Astrocyte (in vitro differentiated cells and primary cell): ENCODE results near the gene SLC10A3. TPM values are rescaled to one million over a fixed set of nuclear protein-coding genes. Genes with fewer than 3 reads are reported as not detected.

Experiments used
- DNase-seq: peaks from one replicate; pipeline ENCODE4 v3.0.0-alpha.2; 2010; ENCODE audit warnings: low read depth
- FAIRE-seq: peaks from 2 replicates; lab custom pipeline; 2011; peaks lifted over from hg19 to GRCh38; lab: Jason Lieb, UNC
- H2AFZ ChIP-seq: 2 replicates; pipeline ENCODE4 v1.6.0; 2012; ENCODE audit warnings: low read depth, low read length, inconsistent platforms
- H3K27ac ChIP-seq: 2 replicates; pipeline ENCODE4 v1.5.1; 2011; ENCODE audit warnings: low read depth, low read length, inconsistent platforms
- H3K27me3 ChIP-seq: 2 replicates; pipeline ENCODE4 v1.6.0; 2011; ENCODE audit warnings: low read length, inconsistent platforms; ENCODE audit not compliant: insufficient read depth
- H3K36me3 ChIP-seq: 2 replicates; pipeline ENCODE4 v1.5.1; 2011; ENCODE audit warnings: low read length, inconsistent platforms; ENCODE audit not compliant: insufficient read depth
- H3K4me1 ChIP-seq: 2 replicates; pipeline ENCODE4 v1.5.1; 2011; ENCODE audit warnings: low read length, inconsistent platforms; ENCODE audit not compliant: insufficient read depth
- H3K4me2 ChIP-seq: 2 replicates; pipeline ENCODE4 v1.6.0; 2012; ENCODE audit warnings: low read length, inconsistent platforms
- H3K4me3 ChIP-seq: 2 replicates; pipeline ENCODE4 v1.5.1; 2011; ENCODE audit warnings: low read depth, mild to moderate bottlenecking, low read length, inconsistent platforms; ENCODE audit not compliant: insufficient read depth
- H3K79me2 ChIP-seq: 2 replicates; pipeline ENCODE4 v1.6.0; 2012; ENCODE audit warnings: mild to moderate bottlenecking, low read length, inconsistent platforms; ENCODE audit not compliant: insufficient read depth
- H3K9ac ChIP-seq: 2 replicates; pipeline ENCODE4 v1.6.0; 2012; ENCODE audit warnings: mild to moderate bottlenecking, low read length, inconsistent platforms
- H3K9me3 ChIP-seq: 2 replicates; pipeline ENCODE4 v1.5.1; 2012; ENCODE audit warnings: low read depth, mild to moderate bottlenecking, low read length, inconsistent platforms; ENCODE audit not compliant: insufficient read depth
- H4K20me1 ChIP-seq: 2 replicates; pipeline ENCODE4 v1.6.0; 2012; ENCODE audit warnings: low read length, inconsistent platforms; ENCODE audit not compliant: insufficient read depth
- H3K27ac Mint-ChIP-seq: one replicate; pipeline ENCODE4 v1.8.0; 2021; ENCODE audit warnings: mild to moderate bottlenecking, mixed read lengths; ENCODE audit not compliant: unreplicated experiment
- H3K27me3 Mint-ChIP-seq: one replicate; pipeline ENCODE4 v1.8.0; 2021; ENCODE audit warnings: low read depth, mixed read lengths; ENCODE audit not compliant: unreplicated experiment
- H3K36me3 Mint-ChIP-seq: one replicate; pipeline ENCODE4 v1.8.0; 2021; ENCODE audit warnings: low read depth, mixed read lengths; ENCODE audit not compliant: unreplicated experiment
- H3K4me1 Mint-ChIP-seq: one replicate; pipeline ENCODE4 v1.8.0; 2021; ENCODE audit warnings: low read depth, mixed read lengths; ENCODE audit not compliant: unreplicated experiment
- H3K4me3 Mint-ChIP-seq: one replicate; pipeline ENCODE4 v1.8.0; 2021; ENCODE audit warnings: mild to moderate bottlenecking, moderate library complexity, mixed read lengths; ENCODE audit not compliant: unreplicated experiment
- H3K9me3 Mint-ChIP-seq: one replicate; pipeline ENCODE4 v1.8.0; 2021; ENCODE audit warnings: mild to moderate bottlenecking, mixed read lengths; ENCODE audit not compliant: unreplicated experiment
- CTCF ChIP-seq: IDR thresholded peaks from 2 replicates; pipeline ENCODE4 v1.5.1; 2011; ENCODE audit warnings: low read depth, mild to moderate bottlenecking, inconsistent platforms, low read length, moderate library complexity; ENCODE audit not compliant: insufficient read depth
- EZH2 ChIP-seq: IDR thresholded peaks from 2 replicates; pipeline ENCODE4 v1.6.1; 2012; ENCODE audit warnings: mild to moderate bottlenecking, low read length, inconsistent platforms; ENCODE audit not compliant: insufficient read depth
- total RNA-seq: library from RNA; stranded (reverse); gene quantifications from 2 replicates; pipeline ENCODE4 v1.2.1, GENCODE V29; 2021

SLC10A3 gene
- total RNA-seq, 1 donor from 2014 or later: 24.4 TPM

GRCh38 chrX:154517101-154517781 lies 26.8 kb upstream of the SLC10A3 start:
- no peak for FAIRE-seq
- H3K9me3 Mint-ChIP-seq: no peaks in the 10 kb centered on the region
- H3K4me3 Mint-ChIP-seq: no peak overlapping the region
- H3K27ac Mint-ChIP-seq: no peak overlapping the region
- H3K4me1 ChIP-seq: peaks cover 10% of the 10 kb centered on the region
- H3K4me3 ChIP-seq: no peak overlapping the region
- H2AFZ ChIP-seq: no peak overlapping the region
- H3K79me2 ChIP-seq: peaks cover 7% of the 10 kb centered on the region
- H3K4me2 ChIP-seq: peak overlapping the region; percentile 95
- H3K36me3 Mint-ChIP-seq: peaks cover 2% of the 10 kb centered on the region
- DNase-seq: no peak
- no peaks in the 10 kb centered on the region for H3K36me3 ChIP-seq
- no peaks in the 10 kb centered on the region for H3K27me3 ChIP-seq
- no peak for TF ChIP-seq CTCF
- no peak for TF ChIP-seq EZH2
- H3K27me3 Mint-ChIP-seq: no peaks in the 10 kb centered on the region
- no peaks in the 10 kb centered on the region for H4K20me1 ChIP-seq
- peak overlapping the region; percentile 55 for H3K27ac ChIP-seq
- no peaks in the 10 kb centered on the region for H3K9me3 ChIP-seq
- H3K4me1 Mint-ChIP-seq: peaks cover 5% of the 10 kb centered on the region
- H3K9ac ChIP-seq: peak overlapping the region; percentile 75

- Mint-ChIP-seq H3K27me3 (no peaks in the 10 kb centered on the region), H3K9me3 (no peaks in the 10 kb centered on the region), H3K4me1 (peaks cover 5% of the 10 kb centered on the region), H3K27ac (peak overlapping the region; percentile 87), H3K4me3 (peak overlapping the region; percentile 74), H3K36me3 (peaks cover 2% of the 10 kb centered on the region)
- Histone ChIP-seq H2AFZ (peak overlapping the region; percentile 86), H3K79me2 (peaks cover 7% of the 10 kb centered on the region), H3K36me3 (no peaks in the 10 kb centered on the region), H3K9me3 (no peaks in the 10 kb centered on the region), H3K4me2 (peak overlapping the region; percentile 95), H3K27ac (peak overlapping the region; percentile 55), H3K27me3 (no peaks in the 10 kb centered on the region), H3K4me1 (peaks cover 10% of the 10 kb centered on the region), H3K4me3 (peak overlapping the region; percentile 64), H4K20me1 (no peaks in the 10 kb centered on the region), H3K9ac (peak overlapping the region; percentile 75)
- FAIRE-seq: no peak
- no peak for TF ChIP-seq CTCF
- no peak for TF ChIP-seq EZH2
- peak; percentile 42 for DNase-seq
These were observed 26.2 kb upstream of the SLC10A3 start for GRCh38 chrX:154516656-154517100.
